GM12878 (cell line): ENCODE measurements around the gene C12orf56. TPM values are rescaled to one million over a fixed set of nuclear protein-coding genes. Genes with fewer than 3 reads are reported as not detected.

Experiments used
- ATAC-seq: fragments of 200-7000 bp; cut with Tn5 transposase; 3 replicates; pipeline ENCODE4 v1.9.1; 2020; ENCODE audit warnings: mild to moderate bottlenecking, moderate library complexity
- BruUV-seq: library from RNA; stranded (reverse); fragments of 400-500 nt; replicated peaks from 2 replicates; lab custom pipeline; 2021; lab: Mats Ljungman, UMichigan
- CTCF ChIA-PET: fragments of 300-600 bp; sonication (Branson Sonifier 250); formaldehyde crosslinking; extraction: SDS; loops from one replicate; lab custom pipeline; 2021; ENCODE audit warnings: inconsistent platforms; lab: Yijun Ruan, JAX
- POLR2A ChIA-PET: fragments of 350-600 bp; formaldehyde crosslinking; extraction: SDS; loops from one replicate; lab custom pipeline; 2021; ENCODE audit warnings: inconsistent platforms; lab: Charles Lee
- RAD21 ChIA-PET: fragments of 300-600 bp; sonication (Branson Sonifier 250); formaldehyde crosslinking; loops from one replicate; lab custom pipeline; 2023; ENCODE audit warnings: antibody characterized with exemption; ENCODE audit not compliant: unreplicated experiment; lab: Charles Lee
- SMC1A ChIA-PET: fragments of 300-600 bp; sonication (Branson Sonifier 250); formaldehyde crosslinking; loops from one replicate; lab custom pipeline; 2023; ENCODE audit not compliant: unreplicated experiment, uncharacterized antibody; lab: Charles Lee
- DNase-seq: peaks from one replicate; pipeline ENCODE4 v3.0.0-alpha.2; 2011; ENCODE audit warnings: low read depth, low spot score
- FAIRE-seq: peaks from 3 replicates; lab custom pipeline; 2011; peaks lifted over from hg19 to GRCh38; lab: Jason Lieb, UNC
- H2AFZ ChIP-seq: 2 replicates; pipeline ENCODE4 v1.6.0; 2011; ENCODE audit warnings: low read depth, low read length, control low read depth; ENCODE audit not compliant: control insufficient read depth
- H3K27ac ChIP-seq: 2 replicates; pipeline ENCODE4 v1.5.1; 2011; ENCODE audit warnings: control low read depth; ENCODE audit not compliant: control insufficient read depth, insufficient read depth
- H3K27me3 ChIP-seq, 2 experiments: replicated peaks in 1 of 2; 2 replicates each; pipeline versions ENCODE4 v1.6.0 to v1.6.1; 2011; ENCODE audit warnings: low read length in 1 of 2; ENCODE audit not compliant: control insufficient read depth in 2 of 2, insufficient read depth in 2 of 2
- H3K36me3 ChIP-seq, 2 experiments: 2 replicates each; pipeline ENCODE4 v1.5.1; 2011; ENCODE audit warnings: low read length in 1 of 2; ENCODE audit not compliant: control insufficient read depth in 2 of 2, insufficient read depth in 2 of 2
- H3K4me1 ChIP-seq: 2 replicates; pipeline ENCODE4 v1.6.1; 2011; ENCODE audit warnings: mild to moderate bottlenecking, low read length, moderate library complexity, mixed read lengths; ENCODE audit not compliant: control insufficient read depth, insufficient read depth
- H3K4me2 ChIP-seq: 2 replicates; pipeline ENCODE4 v1.6.0; 2011; ENCODE audit warnings: control low read depth; ENCODE audit not compliant: control insufficient read depth, insufficient read depth
- H3K4me3 ChIP-seq: fragments of 200-600 bp; sonication (generic); 2 replicates; pipeline ENCODE4 v1.5.1; 2016
- H3K79me2 ChIP-seq: 2 replicates; pipeline ENCODE4 v1.6.0; 2011; ENCODE audit warnings: low read length; ENCODE audit not compliant: control insufficient read depth, insufficient read depth
- H3K9ac ChIP-seq: 2 replicates; pipeline ENCODE4 v1.8.0; 2011; ENCODE audit warnings: low read length, control low read depth, mixed read lengths; ENCODE audit not compliant: control insufficient read depth, insufficient read depth
- H3K9me3 ChIP-seq: replicated peaks from 3 replicates; pipeline ENCODE4 v1.5.1; 2011; ENCODE audit warnings: mild to moderate bottlenecking, low read length; ENCODE audit not compliant: control insufficient read depth, insufficient read depth
- H4K20me1 ChIP-seq: 2 replicates; pipeline ENCODE4 v1.6.0; 2011; ENCODE audit not compliant: control insufficient read depth, insufficient read depth
- CEBPB ChIP-seq, 2 experiments: fragments of 150-350 bp in 1 of 2; IDR thresholded peaks; 2 replicates each; pipeline ENCODE4 v1.6.1; 2012 to 2014; ENCODE audit warnings: low read depth in 2 of 2, low read length in 2 of 2, borderline replicate concordance in 1 of 2, inconsistent platforms in 1 of 2
- RB1 ChIP-seq: fragments of 450-650 bp; formaldehyde crosslinking; IDR thresholded peaks from 2 replicates; pipeline ENCODE4 v1.6.1; 2017; ENCODE audit warnings: mild to moderate bottlenecking, borderline replicate concordance
- RELB ChIP-seq: fragments of 450-650 bp; IDR thresholded peaks from 2 replicates; pipeline ENCODE4 v1.6.1; 2017; ENCODE audit warnings: low read depth, mild to moderate bottlenecking, moderate library complexity
- SPI1 ChIP-seq: IDR thresholded peaks from 2 replicates; pipeline ENCODE4 v1.6.1; 2011; ENCODE audit warnings: low read depth, mild to moderate bottlenecking, low read length, moderate library complexity, borderline replicate concordance; ENCODE audit not compliant: insufficient read depth
- TCF12 ChIP-seq: IDR thresholded peaks from 2 replicates; pipeline ENCODE4 v1.6.1; 2011; ENCODE audit warnings: low read depth, mild to moderate bottlenecking, low read length
- ZBTB4 ChIP-seq: fragments of 450-650 bp; formaldehyde crosslinking; IDR thresholded peaks from 2 replicates; pipeline ENCODE4 v1.4.0; 2022; ENCODE audit warnings: mild to moderate bottlenecking, moderate library complexity
- WGBS: methylation state at CpG from one replicate; pipeline ENCODE4 v1.1.6; 2016; ENCODE audit warnings: low lambda C conversion rate; ENCODE audit not compliant: insufficient replicate concordance, insufficient coverage; ENCODE audit errors: missing lambda C conversion rate; 5-methylcytosine and 5-hydroxymethylcytosine counted together
- in situ Hi-C: fragments of 300-500 bp; cut with MboI; formaldehyde crosslinking; loops from 9 replicates; pipeline ENCODE4 v1.14.3; 2018; ENCODE audit warnings: mixed read lengths
- intact Hi-C: fragments of 100-400 bp; cut with micrococcal nuclease; formaldehyde crosslinking; loops from one replicate; pipeline ENCODE4 v1.14.2; 2022; ENCODE audit not compliant: unreplicated experiment
- polyA plus RNA-seq, 11 experiments: library from polyadenylated mRNA; depleted of rRNA in 4 of 11; unstranded in 6 of 11; stranded (reverse) in 5 of 11; fragments of >200 nt; fragmentation: Nextera tagmentation in 4 of 11; fragmentation: Illumina TruSeq in 1 of 11; extraction: Ambion mirVana in 4 of 11; extraction: Trizol in 1 of 11; gene quantifications; 1 replicate in 1 of 11; 2 replicates in 10 of 11; pipeline versions ENCODE4 v1.2.1 to v1.2.3, GENCODE V29; 2011 to 2016; ENCODE audit warnings: inconsistent platforms in 2 of 11, missing spikeins in 2 of 11, low read depth in 1 of 11
- total RNA-seq, 4 experiments: library from RNA; depleted of rRNA in 3 of 4; stranded (reverse); fragments of >200 nt in 3 of 4; fragmentation: Illumina TruSeq in 1 of 4; extraction: Trizol in 1 of 4; gene quantifications; 2 replicates each; pipeline versions ENCODE4 v1.2.1 to v1.2.3, GENCODE V29; 2013 to 2021

C12orf56 gene
- total and polyA plus RNA-seq, 10 of the 15 experiments (the other 5 are each of a cell fraction or from before 2014, with no cell fraction given): not detected

- no peaks in the 10 kb centered on the region for H3K27me3 ChIP-seq
- H3K4me1 ChIP-seq: no peaks in the 10 kb centered on the region
- TF ChIP-seq ZBTB4 (no peak), CEBPB (IDR thresholded peaks at IDR 0.05; ENCODE audit: borderline replicate concordance in 1 of 2, low read depth in 2 of 2, low read length in 2 of 2) (no peak), TCF12 (no peak), SPI1 (peak; percentile 89), RELB (no peak), RB1 (no peak)
- TF ChIP-seq, all 136 proteins: peak for 1
- H3K4me3 ChIP-seq: no peak overlapping the region
- in situ Hi-C loops: loop anchor here (10.0 to 25.0 kb wide), 3 partner anchors 601 to 1154 kb away; partner anchors contain the start of gene DPY19L2
- ATAC-seq (peak; percentile 56), DNase-seq (no peak), FAIRE-seq (no peak)
- no peak overlapping the region for H2AFZ ChIP-seq
- WGBS: 13% methylated on average over 2 of the region's 2 CpGs
- no TSS peak for BruUV-seq
- H3K27ac ChIP-seq: no peak overlapping the region
- SMC1A ChIA-PET: interaction anchor here (1.3 kb wide), 1 partner anchor 9 kb away, joined by 3 read pairs; no protein-coding TSS in a partner anchor
- intact Hi-C loops: no loop called here
- H3K4me2 ChIP-seq: no peak overlapping the region
- CTCF ChIA-PET: interaction anchor here (1.2 kb wide), 1 partner anchor 9 kb away, joined by 6 read pairs; no protein-coding TSS in a partner anchor
- no peak overlapping the region for H3K9ac ChIP-seq
- H3K79me2 ChIP-seq: no peaks in the 10 kb centered on the region
- H3K9me3 ChIP-seq: no peaks in the 10 kb centered on the region
- no peaks in the 10 kb centered on the region for H4K20me1 ChIP-seq
- RAD21 ChIA-PET: interaction anchor here (0.7 kb wide), 1 partner anchor 9 kb away, joined by 3 read pairs; no protein-coding TSS in a partner anchor
- POLR2A ChIA-PET: no interaction called here
- no peaks in the 10 kb centered on the region for H3K36me3 ChIP-seq
Observed at GRCh38 chr12:64265839-64266238, 124.7 kb downstream of the C12orf56 start.
